HG03558 (cell line): ENCODE data around the gene RBCK1.

ENCODE experiments used
- ATAC-seq: cut with Tn5 transposase; IDR thresholded peaks from one replicate; pipeline ENCODE4 v1.9.1; 2021; ENCODE audit warnings: moderate number of reproducible peaks; ENCODE audit not compliant: unreplicated experiment; ENCODE audit errors: extremely low read depth

Gene RBCK1

DNA sequence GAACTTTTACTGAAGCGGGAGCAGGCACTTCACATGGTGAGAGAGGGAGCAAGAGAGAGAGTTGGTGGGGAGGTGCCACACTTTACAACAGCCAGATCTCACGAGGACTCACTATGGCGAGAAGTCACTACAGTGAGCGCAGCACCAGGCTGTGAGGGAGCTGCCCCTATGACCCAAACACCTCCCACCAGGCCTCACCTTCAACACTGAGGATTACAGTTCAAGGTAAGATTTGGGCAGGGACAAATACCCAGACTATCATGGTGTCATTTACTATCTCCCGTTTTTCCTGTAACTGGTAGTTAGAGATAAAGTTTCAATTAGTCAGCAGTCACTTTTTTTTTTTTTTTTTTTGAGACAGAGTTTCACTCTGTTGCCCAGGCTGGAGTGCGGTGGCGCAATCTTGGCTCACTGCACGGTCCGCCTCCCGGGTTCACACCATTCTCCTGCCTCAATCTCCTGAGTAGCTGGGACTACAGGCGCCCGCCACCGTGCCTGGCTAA, 7.8 kb downstream of the RBCK1 start:
- ATAC-seq: no peak

DNA sequence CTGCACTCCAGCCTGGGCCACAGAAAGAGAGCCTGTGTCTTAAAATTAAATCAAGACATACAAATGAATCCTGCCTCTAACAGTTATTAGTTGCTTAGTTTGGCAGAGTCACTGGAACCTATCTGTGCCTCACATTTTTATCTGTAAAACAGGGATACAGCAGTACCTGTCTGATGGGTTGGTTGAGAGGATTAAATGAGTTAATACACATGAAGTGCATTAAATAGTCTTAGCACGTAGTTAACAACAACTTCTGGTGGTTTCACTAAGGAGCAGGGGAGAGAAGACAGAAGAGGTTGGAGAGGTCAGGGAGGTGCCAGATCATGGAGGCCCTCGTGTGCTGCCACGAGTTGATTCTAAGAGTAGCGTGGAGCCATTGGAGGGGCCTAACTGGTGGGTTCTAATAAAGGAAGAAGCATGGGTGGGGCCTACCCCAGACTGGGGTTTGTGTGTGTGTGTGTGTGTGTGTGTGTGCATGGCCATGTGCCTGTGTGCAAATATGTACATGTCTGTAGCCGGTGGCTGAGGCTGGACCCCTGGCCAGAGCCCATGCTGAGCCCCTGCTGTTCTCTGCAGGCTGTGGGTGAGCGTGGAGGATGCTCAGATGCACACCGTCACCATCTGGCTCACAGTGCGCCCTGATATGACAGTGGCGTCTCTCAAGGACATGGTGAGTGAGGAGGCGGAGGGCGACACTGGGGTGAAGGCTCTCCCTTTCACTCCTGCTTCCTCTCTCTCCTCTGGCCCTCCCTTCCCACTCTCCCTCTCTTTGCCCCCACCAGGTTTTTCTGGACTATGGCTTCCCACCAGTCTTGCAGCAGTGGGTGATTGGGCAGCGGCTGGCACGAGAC, 9.1 kb downstream of the RBCK1 start:
- no peak for ATAC-seq

GRCh38 chr20:417801-418342, 9.8 kb downstream of the RBCK1 start:
- ATAC-seq: no peak

DNA sequence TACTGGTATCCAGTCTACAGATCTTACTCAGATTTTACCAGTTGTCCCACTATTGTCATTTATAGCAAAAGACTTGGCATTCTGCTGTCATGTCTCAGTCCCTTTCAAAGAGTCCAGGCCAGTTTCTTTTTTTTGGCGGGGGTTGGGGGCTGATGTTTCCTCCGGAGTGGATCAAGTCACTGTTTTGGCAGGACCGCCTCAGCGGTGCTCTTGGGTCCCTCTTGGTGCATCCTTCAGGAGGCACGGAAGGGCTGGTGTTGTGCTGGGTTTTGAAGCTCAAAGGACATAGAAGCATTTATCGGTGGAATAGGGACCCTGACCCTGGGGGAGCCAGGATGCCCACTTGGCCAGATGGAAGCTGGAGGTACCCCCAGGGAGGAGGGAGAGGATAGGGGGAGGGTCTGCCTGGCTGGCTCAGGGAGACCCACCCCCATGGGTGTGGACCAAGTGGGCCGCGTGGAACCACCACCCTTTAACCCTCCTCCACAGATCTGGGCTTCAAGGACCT, 10.8 kb downstream of the RBCK1 start:
- no peak for ATAC-seq

DNA sequence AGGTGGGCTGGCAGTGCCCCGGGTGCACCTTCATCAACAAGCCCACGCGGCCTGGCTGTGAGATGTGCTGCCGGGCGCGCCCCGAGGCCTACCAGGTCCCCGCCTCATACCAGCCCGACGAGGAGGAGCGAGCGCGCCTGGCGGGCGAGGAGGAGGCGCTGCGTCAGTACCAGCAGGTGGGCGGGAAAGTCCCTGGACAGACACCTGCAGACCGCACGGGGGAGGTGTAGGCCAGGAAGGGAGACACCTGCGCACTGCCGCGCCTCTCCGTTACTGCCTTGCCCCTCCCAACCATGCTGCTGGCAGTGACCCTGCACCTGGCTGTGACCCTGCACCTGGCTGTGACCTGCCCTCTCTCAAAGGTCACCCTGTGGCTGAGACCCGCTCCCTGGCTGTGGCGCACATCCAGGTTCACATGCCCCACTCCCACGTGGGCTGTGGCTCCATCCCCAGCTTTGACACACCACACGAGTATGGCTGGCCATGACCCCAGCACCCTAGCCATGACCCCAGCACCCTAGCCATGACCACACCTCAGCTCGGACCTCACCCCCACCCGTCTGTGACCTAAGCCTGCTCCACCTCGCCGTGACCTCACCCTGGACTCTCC, 11.6 kb downstream of the RBCK1 start:
- no peak for ATAC-seq

GRCh38 chr20:420166-420620, 12.1 kb downstream of the RBCK1 start:
- no peak for ATAC-seq

DNA sequence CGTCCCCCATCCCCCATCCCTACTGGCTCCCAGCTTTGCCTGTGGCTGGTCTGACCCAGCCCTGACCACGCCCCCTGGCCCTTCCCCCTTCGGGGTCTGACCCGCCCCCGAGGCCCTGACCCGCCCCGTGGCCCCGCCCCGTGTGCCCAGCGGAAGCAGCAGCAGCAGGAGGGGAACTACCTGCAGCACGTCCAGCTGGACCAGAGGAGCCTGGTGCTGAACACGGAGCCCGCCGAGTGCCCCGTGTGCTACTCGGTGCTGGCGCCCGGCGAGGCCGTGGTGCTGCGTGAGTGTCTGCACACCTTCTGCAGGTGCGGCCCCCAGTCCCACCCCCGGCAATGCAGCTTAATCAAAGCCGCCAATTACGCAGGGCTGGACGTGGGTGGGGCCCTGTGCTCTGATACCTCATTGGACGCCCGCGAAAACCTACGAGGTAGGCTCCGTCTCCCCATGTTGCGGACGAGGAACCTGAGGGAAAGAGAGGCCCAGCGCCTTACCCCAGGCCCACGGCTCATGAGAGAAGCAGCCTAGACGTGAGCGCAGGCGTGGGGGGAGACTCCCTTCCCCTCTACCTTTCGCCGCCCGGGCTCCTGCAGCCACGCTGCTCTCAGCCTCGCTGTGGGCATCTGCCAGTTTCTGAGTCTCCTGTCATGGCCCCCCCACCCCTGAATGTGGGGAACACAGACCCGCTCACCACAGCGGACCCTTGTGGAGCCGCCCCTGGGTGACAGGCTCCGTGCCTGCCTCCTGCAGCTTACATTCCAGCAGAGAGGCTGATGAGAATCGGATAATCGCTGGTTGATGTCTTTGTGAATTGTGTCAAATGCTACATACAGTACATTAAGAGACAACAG, 12.8 kb downstream of the RBCK1 start:
- ATAC-seq: no peak

DNA sequence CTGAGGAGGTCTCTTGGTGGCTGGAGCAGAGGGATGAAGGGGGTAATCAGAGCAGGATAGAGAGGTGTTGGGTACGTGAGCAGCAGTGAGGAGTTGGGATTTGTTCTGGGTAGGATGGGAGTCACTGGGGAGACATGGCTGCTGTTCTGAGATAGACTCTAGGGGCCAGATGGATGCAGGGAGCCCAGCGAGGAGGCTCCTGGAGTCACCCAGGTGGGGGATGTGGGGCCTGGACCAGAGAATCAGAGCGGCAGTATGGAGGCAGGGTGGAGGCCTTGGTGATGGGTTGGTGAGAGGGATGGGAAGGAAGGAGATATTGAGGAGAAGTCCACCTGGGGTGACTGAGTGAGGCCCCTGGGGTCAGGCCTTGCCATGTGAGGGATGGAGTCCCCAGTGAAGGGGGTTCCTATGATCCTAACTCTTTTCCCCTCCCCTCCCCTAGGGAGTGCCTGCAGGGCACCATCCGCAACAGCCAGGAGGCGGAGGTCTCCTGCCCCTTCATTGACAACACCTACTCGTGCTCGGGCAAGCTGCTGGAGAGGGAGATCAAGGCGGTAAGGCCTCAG, 13.7 kb downstream of the RBCK1 start:
- ATAC-seq: no peak

DNA sequence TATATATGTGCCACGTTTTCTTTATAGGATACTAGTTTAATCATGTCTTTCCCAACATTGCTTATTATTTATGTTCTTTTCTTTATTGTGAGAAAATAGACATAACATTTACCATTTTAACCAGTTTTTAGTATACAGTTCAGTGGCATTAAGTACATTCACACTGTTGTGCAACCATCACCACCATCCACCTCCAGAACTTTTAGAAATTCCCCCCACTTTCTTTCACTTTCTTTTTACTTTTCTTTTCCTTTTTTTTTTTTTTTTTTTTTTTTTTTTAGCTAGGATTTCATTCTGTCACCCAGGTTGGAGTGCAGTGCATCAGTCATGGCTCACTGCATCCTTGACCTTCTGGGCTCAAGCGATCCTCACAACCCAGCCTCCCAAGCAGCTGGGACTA, 18.5 kb downstream of the RBCK1 start:
- ATAC-seq: no peak

DNA sequence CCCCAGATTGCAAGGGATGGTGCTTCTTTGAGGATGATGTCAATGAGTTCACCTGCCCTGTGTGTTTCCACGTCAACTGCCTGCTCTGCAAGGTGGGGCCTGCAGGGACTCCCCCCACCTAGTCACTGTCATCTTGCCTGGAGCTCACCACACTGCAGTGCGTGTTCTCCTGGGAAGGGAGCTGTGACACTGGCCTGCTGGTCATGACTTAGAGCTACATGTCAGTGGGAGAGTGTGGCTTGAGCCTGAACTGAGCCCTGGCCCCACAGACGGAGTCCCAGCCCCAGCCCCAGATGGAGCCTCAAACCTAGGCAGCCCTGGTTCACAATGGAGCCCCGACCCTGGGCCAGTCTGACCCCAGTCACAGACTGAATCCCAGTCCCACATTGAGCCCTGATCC, 19.3 kb downstream of the RBCK1 start:
- no peak for ATAC-seq

- no peak for ATAC-seq
These were observed 20.0 kb downstream of the RBCK1 start for GRCh38 chr20:427849-428657.

- no peak for ATAC-seq
These were observed 20.6 kb downstream of the RBCK1 start for GRCh38 chr20:428658-429200.

GRCh38 chr20:430091-430999, 22.2 kb downstream of the RBCK1 start:
- no peak for ATAC-seq

DNA sequence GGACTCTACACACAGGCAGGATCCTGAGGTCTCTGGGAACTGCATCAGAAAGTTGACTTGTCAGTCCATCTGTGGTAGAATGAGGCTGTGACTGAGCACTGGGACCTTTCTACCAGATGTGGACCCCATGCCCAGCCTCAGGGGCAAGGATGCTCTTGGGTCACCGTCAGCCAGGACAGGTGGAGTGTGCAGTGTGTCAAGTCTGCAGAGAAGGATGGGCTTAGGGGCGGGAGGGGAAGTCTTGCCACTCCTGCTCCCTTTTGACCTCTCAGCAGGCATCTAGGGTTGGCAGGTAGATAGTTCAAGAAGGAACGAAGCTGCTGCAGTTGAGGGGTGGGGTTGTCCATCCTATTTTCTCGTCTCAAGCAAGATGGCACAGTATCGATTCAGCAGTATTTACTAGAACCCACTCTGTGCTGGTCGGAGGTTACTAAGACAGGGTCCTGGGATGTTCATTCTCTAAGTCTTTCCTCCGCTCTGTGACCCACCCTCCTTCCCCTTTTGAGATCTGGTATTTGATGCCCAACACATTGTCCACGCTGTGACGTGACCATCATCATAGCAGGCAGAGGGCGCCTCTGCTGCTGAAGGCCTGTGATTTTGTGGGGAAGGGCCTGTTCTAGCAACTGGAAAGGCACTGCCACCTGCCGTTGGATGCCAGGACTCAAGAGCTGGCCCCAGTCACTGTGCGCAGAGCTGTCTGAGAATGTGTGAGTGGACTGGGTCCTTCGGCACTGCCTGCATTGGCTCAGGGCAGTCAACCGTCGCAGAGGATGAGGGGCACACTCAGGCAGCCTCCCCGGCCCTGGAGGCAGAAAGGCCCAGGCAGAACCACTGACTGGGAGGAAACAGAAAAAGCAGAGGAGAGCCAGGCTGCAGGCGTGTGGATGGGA, 23.2 kb downstream of the RBCK1 start:
- no peak for ATAC-seq

DNA sequence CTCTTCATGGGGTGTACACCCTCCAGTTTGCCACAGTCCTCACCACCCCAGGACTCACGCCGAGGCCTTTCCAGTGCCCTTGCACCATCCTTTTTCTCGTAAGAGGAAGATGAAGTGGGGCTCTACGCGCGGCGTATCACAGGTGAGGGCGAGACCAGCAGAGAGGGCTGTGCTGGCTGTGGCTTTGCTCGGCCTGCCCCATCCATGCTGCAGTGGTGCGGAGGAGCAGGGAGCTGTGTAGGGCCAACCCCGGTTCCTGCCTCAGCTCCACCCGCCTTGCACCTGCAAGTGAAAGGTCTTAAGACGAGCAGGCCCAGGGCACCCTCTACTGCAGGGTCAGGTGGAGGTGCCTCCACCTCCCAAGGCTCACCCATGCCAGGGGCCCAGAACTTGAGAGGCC, 24.1 kb downstream of the RBCK1 start:
- no peak for ATAC-seq

GRCh38 chr20:432677-433299, 24.7 kb downstream of the RBCK1 start:
- ATAC-seq: no peak
